H9 (cell line): Measurements from ENCODE around the gene LSS. TPM values are rescaled to one million over a fixed set of nuclear protein-coding genes. Genes with fewer than 3 reads are reported as not detected.

Experiments used
- DNase-seq: peaks from one replicate; pipeline ENCODE4 v3.0.0-alpha.2; 2017
- H2AFZ ChIP-seq: one replicate; pipeline ENCODE4 v1.6.1; 2013; ENCODE audit warnings: mild to moderate bottlenecking, low read length, control low read depth, moderate library complexity
- H2AK5ac ChIP-seq: 2 replicates; pipeline ENCODE4 v1.6.1; 2013; ENCODE audit warnings: low read length, control low read depth, mixed read lengths; ENCODE audit not compliant: insufficient read length
- H2BK120ac ChIP-seq: one replicate; pipeline ENCODE4 v1.6.1; 2013; ENCODE audit warnings: low read depth, mild to moderate bottlenecking, low read length, control low read depth, inconsistent platforms; ENCODE audit not compliant: poor library complexity, severe bottlenecking
- H2BK12ac ChIP-seq: 2 replicates; pipeline ENCODE4 v1.6.1; 2013; ENCODE audit warnings: low read length, control low read depth, mixed read lengths, low read depth; ENCODE audit not compliant: insufficient read length
- H2BK15ac ChIP-seq: 2 replicates; pipeline ENCODE4 v1.6.1; 2013; ENCODE audit warnings: low read depth, low read length, control low read depth
- H2BK20ac ChIP-seq: one replicate; pipeline ENCODE4 v1.6.1; 2013; ENCODE audit warnings: low read depth, mild to moderate bottlenecking, low read length, control low read depth, inconsistent platforms; ENCODE audit not compliant: poor library complexity, severe bottlenecking
- H2BK5ac ChIP-seq: 2 replicates; pipeline ENCODE4 v1.6.1; 2013; ENCODE audit warnings: low read length, control low read depth, mixed read lengths; ENCODE audit not compliant: insufficient read length
- H3K14ac ChIP-seq: 2 replicates; pipeline ENCODE4 v1.6.1; 2013; ENCODE audit warnings: low read length, control low read depth; ENCODE audit not compliant: insufficient read depth
- H3K18ac ChIP-seq: 2 replicates; pipeline ENCODE4 v1.6.1; 2013; ENCODE audit warnings: low read depth, mild to moderate bottlenecking, mixed read lengths, low read length, control low read depth; ENCODE audit not compliant: insufficient read length
- H3K23ac ChIP-seq: 2 replicates; pipeline ENCODE4 v1.6.1; 2013; ENCODE audit warnings: low read length, control low read depth, mixed read lengths, low read depth; ENCODE audit not compliant: insufficient read length
- H3K23me2 ChIP-seq: 2 replicates; pipeline ENCODE4 v1.6.1; 2013; ENCODE audit warnings: low read depth, mild to moderate bottlenecking, mixed read lengths, low read length, control low read depth; ENCODE audit not compliant: insufficient read length, poor library complexity, severe bottlenecking
- H3K27ac ChIP-seq: 2 replicates; pipeline ENCODE4 v1.5.1; 2013; ENCODE audit warnings: low read length, control low read depth, mixed read lengths, low read depth; ENCODE audit not compliant: insufficient read length
- H3K27me3 ChIP-seq: 2 replicates; pipeline ENCODE4 v1.6.1; 2013; ENCODE audit warnings: low read length, control low read depth, inconsistent platforms; ENCODE audit not compliant: insufficient read depth
- H3K4ac ChIP-seq: 2 replicates; pipeline ENCODE4 v1.6.1; 2013; ENCODE audit warnings: low read depth, mild to moderate bottlenecking, control low read depth, inconsistent platforms, low read length, moderate library complexity
- H3K4me1 ChIP-seq: 2 replicates; pipeline ENCODE4 v1.6.1; 2013; ENCODE audit warnings: low read length, control low read depth, inconsistent platforms; ENCODE audit not compliant: insufficient read depth
- H3K4me2 ChIP-seq: 2 replicates; pipeline ENCODE4 v1.6.1; 2013; ENCODE audit warnings: low read length, control low read depth, mixed read lengths; ENCODE audit not compliant: insufficient read length, insufficient read depth
- H3K56ac ChIP-seq: 2 replicates; pipeline ENCODE4 v1.6.1; 2013; ENCODE audit warnings: low read depth, mild to moderate bottlenecking, mixed read lengths, low read length, control low read depth; ENCODE audit not compliant: insufficient read length
- H3K79me1 ChIP-seq: 2 replicates; pipeline ENCODE4 v1.6.1; 2013; ENCODE audit warnings: low read depth, mild to moderate bottlenecking, moderate library complexity, low read length, control low read depth, inconsistent platforms; ENCODE audit not compliant: insufficient read depth, poor library complexity, severe bottlenecking
- H3K79me2 ChIP-seq: 2 replicates; pipeline ENCODE4 v1.6.1; 2013; ENCODE audit warnings: low read length, control low read depth, inconsistent platforms; ENCODE audit not compliant: insufficient read depth
- H3K9ac ChIP-seq: 2 replicates; pipeline ENCODE4 v1.6.1; 2013; ENCODE audit warnings: low read length, control low read depth, mixed read lengths; ENCODE audit not compliant: insufficient read length; ENCODE audit errors: extremely low read depth
- H3K9me3 ChIP-seq: one replicate; pipeline ENCODE4 v1.6.1; 2013; ENCODE audit warnings: low read depth, low read length, inconsistent platforms; ENCODE audit not compliant: control insufficient read depth
- H3T11ph ChIP-seq: one replicate; pipeline ENCODE4 v1.6.1; 2013; ENCODE audit warnings: mild to moderate bottlenecking, low read length, control low read depth, inconsistent platforms
- H4K20me1 ChIP-seq: one replicate; pipeline ENCODE4 v1.6.1; 2013; ENCODE audit not compliant: control insufficient read depth, insufficient read length, insufficient read depth
- H4K5ac ChIP-seq: 2 replicates; pipeline ENCODE4 v1.6.1; 2013; ENCODE audit warnings: low read depth, mild to moderate bottlenecking, mixed read lengths, low read length, control low read depth; ENCODE audit not compliant: insufficient read length
- H4K8ac ChIP-seq: replicated peaks from 2 replicates; pipeline ENCODE4 v1.6.1; 2013; ENCODE audit warnings: low read length, control low read depth, mixed read lengths, low read depth; ENCODE audit not compliant: insufficient read length
- H4K91ac ChIP-seq: 2 replicates; pipeline ENCODE4 v1.6.1; 2013; ENCODE audit warnings: low read depth, mild to moderate bottlenecking, moderate library complexity, mixed read lengths, low read length, control low read depth; ENCODE audit not compliant: insufficient read length
- H3K27ac Mint-ChIP-seq, 3 experiments: 2 replicates in 2 of 3; 3 replicates in 1 of 3; pipeline ENCODE4 v1.8.0; 2020 to 2021; ENCODE audit warnings: mixed read lengths in 3 of 3, mild to moderate bottlenecking in 1 of 3, moderate library complexity in 1 of 3
- H3K27me3 Mint-ChIP-seq: 2 replicates; pipeline ENCODE4 v1.8.0; 2021; ENCODE audit warnings: low read depth, mild to moderate bottlenecking, moderate library complexity, mixed read lengths
- H3K36me3 Mint-ChIP-seq, 3 experiments: 2 replicates in 2 of 3; 3 replicates in 1 of 3; pipeline ENCODE4 v1.8.0; 2020 to 2021; ENCODE audit warnings: low read depth in 3 of 3, mixed read lengths in 3 of 3; ENCODE audit not compliant: insufficient read depth in 1 of 3
- H3K4me1 Mint-ChIP-seq, 2 experiments: 2 replicates each; pipeline ENCODE4 v1.8.0; 2020; ENCODE audit warnings: mixed read lengths in 2 of 2
- H3K4me3 Mint-ChIP-seq, 2 experiments: 2 replicates in 1 of 2; 3 replicates in 1 of 2; pipeline ENCODE4 v1.8.0; 2020 to 2021; ENCODE audit warnings: mild to moderate bottlenecking in 2 of 2, mixed read lengths in 2 of 2, moderate library complexity in 1 of 2
- H3K9me3 Mint-ChIP-seq, 2 experiments: 2 replicates in 1 of 2; 3 replicates in 1 of 2; pipeline ENCODE4 v1.8.0; 2020; ENCODE audit warnings: mild to moderate bottlenecking in 2 of 2, mixed read lengths in 2 of 2, moderate library complexity in 1 of 2
- CTCF ChIP-seq: fragments of 200-600 bp; sonication (generic); conservative IDR thresholded peaks from 3 replicates; pipeline ENCODE4 v1.8.0; 2021; ENCODE audit warnings: antibody characterized with exemption, mild to moderate bottlenecking
- WGBS: extraction: QIAGEN DNeasy Blood & Tissue Kit; methylation state at CpG from one replicate; pipeline ENCODE4 v1.1.7; 2013; ENCODE audit warnings: missing lambda C conversion rate, low lambda C conversion rate, mixed read lengths; ENCODE audit not compliant: insufficient read length; ENCODE audit errors: extremely low coverage; 5-methylcytosine and 5-hydroxymethylcytosine counted together
- total RNA-seq: library from RNA; stranded (reverse); gene quantifications from 2 replicates; pipeline ENCODE4 v1.2.1, GENCODE V29; 2021

LSS gene
- total RNA-seq, 1 experiment from 2014 or later, result 69.2 TPM

DNA sequence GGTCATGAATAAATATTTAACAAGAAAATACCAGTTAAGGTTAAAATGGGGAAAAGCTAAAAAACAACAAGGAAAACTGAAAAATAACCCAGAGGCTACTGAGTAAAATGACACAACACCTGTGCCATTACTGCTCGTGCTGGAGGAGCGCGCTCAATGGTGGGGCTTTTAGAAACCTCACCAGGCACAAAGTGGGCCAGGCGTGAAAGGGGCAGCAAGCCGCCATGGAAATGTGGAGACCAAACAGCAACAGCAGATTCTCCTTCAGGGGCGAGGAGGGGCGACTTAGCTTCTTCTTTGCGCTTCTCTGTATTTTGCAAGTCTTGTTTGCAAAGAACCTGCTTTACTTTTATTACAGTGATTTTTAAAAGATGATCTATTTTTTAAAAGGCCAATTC, 25.4 kb downstream of the LSS start:
- Mint-ChIP-seq H3K27ac (peak overlapping the region; percentile 65 to 90 (median 87); a peak in 5 of 7 replicates), H3K4me3 (no peak overlapping the region), H3K36me3 (peaks cover 52 to 77% (median 72%) of the 10 kb centered on the region in 3 experiments), H3K4me1 (peaks cover 6 to 9% of the 10 kb centered on the region in 2 experiments; a peak in 3 of 4 replicates), H3K9me3 (no peaks in the 10 kb centered on the region), H3K27me3 (no peaks in the 10 kb centered on the region)
- Histone ChIP-seq H3K56ac (no peak overlapping the region), H3K9me3 (no peaks in the 10 kb centered on the region), H4K5ac (no peak overlapping the region), H3T11ph (no peak overlapping the region), H3K18ac (no peak overlapping the region), H2BK12ac (no peak overlapping the region), H3K9ac (no peak overlapping the region), H2BK15ac (no peak overlapping the region), H4K20me1 (no peaks in the 10 kb centered on the region), H3K23ac (no peak overlapping the region), H2BK20ac (no peak overlapping the region), H2AFZ (no peak overlapping the region), H3K27me3 (no peaks in the 10 kb centered on the region), H4K91ac (no peak overlapping the region), H2BK120ac (no peak overlapping the region), H2BK5ac (no peak overlapping the region), H3K79me2 (no peaks in the 10 kb centered on the region), H4K8ac (no peak overlapping the region), H3K27ac (no peak overlapping the region), H3K4ac (no peak overlapping the region), H3K14ac (no peak overlapping the region), H3K4me1 (no peaks in the 10 kb centered on the region), H3K79me1 (no peaks in the 10 kb centered on the region), H3K23me2 (no peaks in the 10 kb centered on the region), H3K4me2 (no peak overlapping the region), H2AK5ac (no peak overlapping the region)
- WGBS, result no CpG with 5 or more reads among the region's 8 CpGs
- no peak for DNase-seq
- TF ChIP-seq CTCF, result no peak
